ENCODE data around the gene ADARB2.

DNA sequence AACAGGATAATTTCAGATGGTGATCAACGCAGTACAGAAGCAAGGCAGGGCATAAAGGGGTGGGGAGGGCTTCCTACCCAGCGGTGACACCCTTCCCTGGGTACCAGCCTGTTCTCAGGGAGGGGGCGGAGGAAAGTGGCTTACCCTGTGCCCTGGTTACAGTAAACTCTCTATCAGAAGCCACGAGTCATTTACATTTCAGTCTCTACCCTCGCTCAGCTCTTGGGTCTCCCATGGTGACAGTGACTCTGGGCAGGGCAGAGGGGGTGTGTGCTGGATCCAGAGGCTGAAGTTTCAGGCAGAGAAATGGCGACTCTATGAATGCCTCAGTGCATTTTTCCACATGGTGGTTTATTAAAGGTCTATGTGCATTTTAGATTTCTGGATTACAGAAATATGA is 107.0 kb downstream of the ADARB2 start:
- TF ChIP-seq, protein P1, sequence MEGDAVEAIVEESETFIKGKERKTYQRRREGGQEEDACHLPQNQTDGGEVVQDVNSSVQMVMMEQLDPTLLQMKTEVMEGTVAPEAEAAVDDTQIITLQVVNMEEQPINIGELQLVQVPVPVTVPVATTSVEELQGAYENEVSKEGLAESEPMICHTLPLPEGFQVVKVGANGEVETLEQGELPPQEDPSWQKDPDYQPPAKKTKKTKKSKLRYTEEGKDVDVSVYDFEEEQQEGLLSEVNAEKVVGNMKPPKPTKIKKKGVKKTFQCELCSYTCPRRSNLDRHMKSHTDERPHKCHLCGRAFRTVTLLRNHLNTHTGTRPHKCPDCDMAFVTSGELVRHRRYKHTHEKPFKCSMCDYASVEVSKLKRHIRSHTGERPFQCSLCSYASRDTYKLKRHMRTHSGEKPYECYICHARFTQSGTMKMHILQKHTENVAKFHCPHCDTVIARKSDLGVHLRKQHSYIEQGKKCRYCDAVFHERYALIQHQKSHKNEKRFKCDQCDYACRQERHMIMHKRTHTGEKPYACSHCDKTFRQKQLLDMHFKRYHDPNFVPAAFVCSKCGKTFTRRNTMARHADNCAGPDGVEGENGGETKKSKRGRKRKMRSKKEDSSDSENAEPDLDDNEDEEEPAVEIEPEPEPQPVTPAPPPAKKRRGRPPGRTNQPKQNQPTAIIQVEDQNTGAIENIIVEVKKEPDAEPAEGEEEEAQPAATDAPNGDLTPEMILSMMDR (IDR thresholded peaks at IDR 0.05) = no peak
- no peak for TF ChIP-seq ZFX (IDR thresholded peaks at IDR 0.05; ENCODE audit: borderline replicate concordance)
